GM12875 (cell line): Measurements from ENCODE around the gene OTOP1.
"Not testable (repeated sequence)": the region's sequence is repeated elsewhere in the genome, so short reads cannot be mapped to it uniquely, and the experiment has no call there.

Experiments used
- H3K4me3 ChIP-seq: one replicate; pipeline ENCODE4 v1.5.1; 2011; ENCODE audit warnings: low read depth, low read length, control low read depth
- TF ChIP-seq, protein P1 (sequence below): IDR thresholded peaks from 2 replicates; pipeline ENCODE4 v1.5.1; 2011; ENCODE audit warnings: low read depth, mild to moderate bottlenecking, control low read depth, inconsistent platforms, low read length, moderate library complexity, borderline replicate concordance; ENCODE audit not compliant: insufficient read depth

Gene OTOP1

DNA sequence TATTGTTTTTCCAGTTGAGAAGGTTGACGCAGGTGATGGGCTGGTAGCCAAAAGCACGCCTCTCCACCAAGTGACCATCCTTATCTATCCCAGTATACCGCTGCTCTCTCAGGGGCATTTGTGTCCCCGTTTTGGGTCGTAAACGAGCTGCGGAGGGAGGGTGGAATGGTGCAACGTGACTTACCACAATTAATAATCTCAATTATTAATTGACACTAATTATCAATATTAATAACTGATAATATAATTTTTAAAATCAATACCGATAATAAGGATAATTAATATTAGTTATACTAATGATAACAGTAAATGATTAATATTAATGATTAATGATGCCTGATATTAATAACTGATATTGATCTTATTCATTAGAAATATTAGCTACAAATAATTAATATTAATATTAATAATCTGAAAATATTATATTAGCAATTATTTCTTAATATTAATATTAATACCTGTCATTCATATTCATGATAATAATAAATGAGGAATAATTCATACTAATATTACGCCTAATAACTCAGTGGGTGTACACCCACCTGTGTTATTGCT is 56.1 kb downstream of the OTOP1 start:
- TF ChIP-seq, protein P1, sequence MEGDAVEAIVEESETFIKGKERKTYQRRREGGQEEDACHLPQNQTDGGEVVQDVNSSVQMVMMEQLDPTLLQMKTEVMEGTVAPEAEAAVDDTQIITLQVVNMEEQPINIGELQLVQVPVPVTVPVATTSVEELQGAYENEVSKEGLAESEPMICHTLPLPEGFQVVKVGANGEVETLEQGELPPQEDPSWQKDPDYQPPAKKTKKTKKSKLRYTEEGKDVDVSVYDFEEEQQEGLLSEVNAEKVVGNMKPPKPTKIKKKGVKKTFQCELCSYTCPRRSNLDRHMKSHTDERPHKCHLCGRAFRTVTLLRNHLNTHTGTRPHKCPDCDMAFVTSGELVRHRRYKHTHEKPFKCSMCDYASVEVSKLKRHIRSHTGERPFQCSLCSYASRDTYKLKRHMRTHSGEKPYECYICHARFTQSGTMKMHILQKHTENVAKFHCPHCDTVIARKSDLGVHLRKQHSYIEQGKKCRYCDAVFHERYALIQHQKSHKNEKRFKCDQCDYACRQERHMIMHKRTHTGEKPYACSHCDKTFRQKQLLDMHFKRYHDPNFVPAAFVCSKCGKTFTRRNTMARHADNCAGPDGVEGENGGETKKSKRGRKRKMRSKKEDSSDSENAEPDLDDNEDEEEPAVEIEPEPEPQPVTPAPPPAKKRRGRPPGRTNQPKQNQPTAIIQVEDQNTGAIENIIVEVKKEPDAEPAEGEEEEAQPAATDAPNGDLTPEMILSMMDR: no peak
- H3K4me3 ChIP-seq: no peak overlapping the region

DNA sequence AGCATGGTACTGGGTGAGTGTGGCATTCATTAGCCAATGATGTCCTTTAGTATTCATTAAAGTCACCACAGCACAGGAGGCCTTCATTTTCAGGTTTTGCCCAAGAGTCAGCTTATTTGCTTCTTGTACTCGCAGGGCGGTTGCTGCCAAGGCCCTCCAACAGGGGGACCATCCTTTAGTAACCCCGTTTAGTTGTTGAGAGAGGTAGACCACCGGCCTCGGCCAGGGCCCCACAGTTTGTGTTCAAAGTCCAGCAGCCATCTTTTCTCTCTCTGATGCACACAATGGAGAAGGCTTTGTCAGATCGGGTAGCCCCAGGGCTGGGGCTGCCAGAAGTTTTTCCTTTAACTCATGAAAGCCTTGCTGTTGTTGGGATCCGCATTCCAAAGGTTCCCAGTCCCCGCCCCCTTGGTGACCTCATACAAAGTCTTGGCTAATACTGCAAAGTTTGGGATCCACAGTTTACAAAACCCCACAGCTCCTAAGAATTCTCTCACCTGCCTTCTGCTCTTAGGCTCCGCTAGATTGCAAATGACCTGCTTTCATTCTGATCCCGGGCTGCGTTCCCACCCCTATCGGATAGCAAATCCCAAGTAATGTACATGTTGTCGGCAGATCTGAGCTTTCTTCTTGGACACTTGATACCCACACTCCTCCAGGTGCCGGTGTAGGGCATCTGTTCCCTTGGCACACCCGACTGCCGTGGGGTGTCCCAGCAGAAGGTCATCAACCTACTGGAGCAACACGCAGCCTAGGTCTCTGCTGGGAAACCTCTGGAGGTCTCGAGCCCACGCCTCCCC is 58.5 kb downstream of the OTOP1 start:
- not testable (repeated sequence) for H3K4me3 ChIP-seq

DNA sequence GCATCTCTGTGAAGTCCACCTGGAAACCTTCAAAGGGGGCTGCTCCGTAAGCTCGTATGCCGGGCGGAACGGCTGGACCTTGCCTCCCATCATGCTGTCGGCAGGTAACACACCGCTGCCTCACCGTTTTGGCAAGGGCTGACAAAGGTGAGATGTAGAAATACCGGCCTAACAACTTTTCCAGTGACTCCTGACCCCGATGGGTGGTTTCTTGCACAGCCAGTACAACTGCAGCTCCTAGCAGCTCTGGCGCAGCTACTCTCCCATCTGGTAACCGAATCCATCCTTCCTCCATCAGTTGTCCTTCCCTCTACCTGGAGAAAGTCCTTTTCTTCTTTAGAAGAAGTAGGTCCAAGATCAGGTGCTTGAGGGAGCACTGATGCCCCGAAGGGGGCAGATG is 59.7 kb downstream of the OTOP1 start:
- H3K4me3 ChIP-seq: not testable (repeated sequence)

DNA sequence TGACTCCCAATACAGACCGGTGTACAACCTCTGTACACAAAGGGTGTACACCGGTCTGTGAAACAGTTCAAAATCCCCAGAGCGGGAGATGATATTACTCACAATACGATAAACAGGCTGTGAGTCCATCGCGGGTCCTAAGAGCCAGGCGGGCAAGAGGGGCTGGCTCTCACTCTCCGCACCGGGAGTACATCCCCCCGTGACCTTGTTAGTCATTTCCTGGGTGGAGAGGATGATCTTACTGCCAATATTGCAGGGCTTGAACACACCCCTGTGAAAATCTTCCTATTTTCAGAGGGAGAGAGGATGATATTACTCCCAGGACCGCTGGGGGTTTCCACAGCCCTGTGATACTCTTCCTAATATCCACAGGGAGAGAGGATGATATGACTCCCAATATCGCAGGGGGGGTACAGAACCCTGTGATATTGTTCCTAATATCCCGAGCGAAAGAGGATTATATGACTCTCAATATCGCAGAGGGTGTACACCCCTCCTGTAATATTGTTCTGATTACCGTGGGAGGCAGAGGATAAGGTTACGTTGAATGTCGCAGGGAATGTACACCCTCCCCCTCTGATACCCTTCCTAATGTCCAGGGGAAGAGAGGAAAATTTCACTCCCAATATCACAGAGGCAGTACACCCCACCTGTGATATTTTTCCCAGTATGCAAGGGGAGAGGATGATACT is 60.9 kb downstream of the OTOP1 start:
- not testable (repeated sequence) for H3K4me3 ChIP-seq

DNA sequence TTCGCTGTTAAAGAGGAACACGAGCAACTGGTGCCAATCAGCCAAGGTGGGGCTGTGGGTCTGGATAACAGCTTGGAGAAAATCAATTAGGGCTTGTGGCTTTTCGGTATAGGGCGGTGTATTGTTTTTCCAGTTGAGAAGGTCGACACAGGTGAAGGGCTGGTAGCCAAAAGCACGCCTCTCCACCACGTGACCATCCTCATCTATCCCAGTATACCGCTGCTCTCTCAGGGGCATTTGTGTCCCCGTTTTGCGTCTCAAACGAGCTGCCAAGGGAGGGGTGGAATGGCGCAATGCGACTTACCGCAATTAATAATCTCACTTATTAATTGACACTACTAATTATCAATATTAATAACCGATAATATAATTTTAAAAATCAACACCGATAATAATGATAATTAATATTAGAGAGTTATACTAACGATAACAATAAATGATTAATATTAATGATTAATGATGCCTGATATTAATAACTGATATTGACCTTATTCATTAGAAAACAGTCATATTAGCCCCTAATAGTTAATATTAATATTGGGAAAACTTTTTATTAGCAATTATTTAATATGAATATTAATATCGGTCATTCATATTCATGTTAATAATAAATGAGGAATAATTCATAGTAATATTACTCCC is 62.1 kb downstream of the OTOP1 start:
- H3K4me3 ChIP-seq: not testable (repeated sequence)

DNA sequence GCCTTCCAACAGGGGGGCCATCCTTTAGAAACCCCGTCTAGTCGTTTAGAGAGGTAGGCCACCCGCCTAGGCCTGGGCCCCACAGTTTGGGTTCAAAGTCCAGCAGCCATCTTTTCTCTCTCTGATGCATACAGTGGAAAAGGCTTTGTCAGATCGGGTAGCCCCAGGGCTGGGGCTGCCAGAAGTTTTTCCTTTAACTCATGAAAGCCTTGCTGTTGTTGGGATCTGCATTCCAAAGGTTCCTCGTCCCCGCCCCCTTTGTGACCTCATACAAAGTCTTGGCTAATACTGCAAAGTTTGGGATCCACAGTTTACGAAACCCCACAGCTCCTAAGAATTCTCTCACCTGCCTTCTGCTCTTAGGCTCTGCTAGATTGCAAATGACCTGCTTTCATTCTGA is 64.5 kb downstream of the OTOP1 start:
- H3K4me3 ChIP-seq: not testable (repeated sequence)

DNA sequence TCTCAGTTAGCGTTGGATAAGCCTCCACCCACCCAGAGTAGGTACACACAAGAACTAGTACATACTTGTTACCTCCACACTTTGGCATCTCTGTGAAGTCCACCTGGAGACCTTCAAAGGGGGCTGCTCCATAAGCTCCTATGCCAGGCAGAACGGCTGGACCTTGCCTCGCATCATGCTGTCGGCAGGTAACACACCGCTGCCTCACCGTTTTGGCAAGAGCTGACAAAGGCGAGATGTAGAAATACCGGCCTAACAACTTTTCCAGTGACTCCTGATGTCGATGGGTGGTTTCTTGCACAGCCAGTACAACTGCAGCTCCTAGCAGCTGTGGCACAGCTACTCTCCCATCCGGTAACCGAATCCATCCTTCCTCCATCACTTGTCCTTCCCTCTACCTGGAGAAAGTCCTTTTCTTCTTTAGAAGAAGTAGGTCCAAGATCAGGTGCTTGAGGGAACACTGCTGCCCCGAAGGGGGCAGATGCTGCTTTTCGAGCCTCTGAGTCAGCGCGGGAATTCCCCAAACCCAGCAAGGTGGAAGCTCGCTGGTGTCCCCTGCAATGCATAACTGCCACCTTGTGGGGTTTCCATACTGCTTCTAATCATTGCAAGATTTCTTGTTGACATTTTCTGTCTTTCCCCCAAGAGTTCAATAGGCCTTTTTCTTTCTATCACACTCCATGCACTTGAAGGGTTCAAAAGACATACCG is 65.6 kb downstream of the OTOP1 start:
- H3K4me3 ChIP-seq: not testable (repeated sequence)

DNA sequence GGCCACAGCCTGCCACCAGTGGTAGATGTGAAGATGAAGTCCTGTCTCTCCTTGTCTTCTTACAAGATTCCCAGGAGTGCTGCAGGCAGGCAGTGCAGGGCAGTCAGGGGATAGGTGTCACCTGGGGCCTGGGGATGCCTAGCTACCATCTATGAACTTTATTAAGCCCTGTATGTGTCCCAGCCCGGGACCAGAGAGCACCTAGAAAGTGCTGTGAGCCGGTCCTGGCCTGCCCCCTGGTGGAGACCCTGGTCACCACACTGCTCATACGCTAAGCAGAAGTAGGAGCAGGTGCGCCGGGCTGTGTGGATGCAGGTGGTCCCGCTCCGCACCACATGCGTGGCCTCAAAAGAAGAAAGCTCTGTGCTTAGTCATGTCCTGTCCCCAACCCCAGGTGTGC is 81.1 kb downstream of the OTOP1 start:
- not testable (repeated sequence) for H3K4me3 ChIP-seq

DNA sequence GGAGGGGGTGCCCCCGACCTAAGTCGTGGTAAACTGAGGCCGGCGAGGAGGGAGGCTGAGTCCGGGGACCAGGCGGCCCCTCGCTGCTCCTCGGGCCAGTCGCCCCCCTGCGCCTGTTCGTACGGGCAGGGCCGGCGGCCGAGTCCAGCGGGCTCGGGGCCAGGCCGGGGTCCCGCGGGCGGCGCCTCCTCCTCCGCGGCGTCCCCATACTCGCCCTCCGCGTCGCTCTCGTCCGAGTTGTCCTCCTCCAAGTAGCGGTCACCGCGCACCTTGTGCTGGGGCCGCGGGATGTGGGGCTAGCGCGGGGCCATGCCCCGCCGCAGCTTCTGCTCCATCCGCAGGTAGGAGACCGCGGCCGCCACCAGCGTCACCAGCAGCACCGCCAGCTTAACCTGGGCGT is 83.4 kb downstream of the OTOP1 start:
- H3K4me3 ChIP-seq: not testable (repeated sequence)

DNA sequence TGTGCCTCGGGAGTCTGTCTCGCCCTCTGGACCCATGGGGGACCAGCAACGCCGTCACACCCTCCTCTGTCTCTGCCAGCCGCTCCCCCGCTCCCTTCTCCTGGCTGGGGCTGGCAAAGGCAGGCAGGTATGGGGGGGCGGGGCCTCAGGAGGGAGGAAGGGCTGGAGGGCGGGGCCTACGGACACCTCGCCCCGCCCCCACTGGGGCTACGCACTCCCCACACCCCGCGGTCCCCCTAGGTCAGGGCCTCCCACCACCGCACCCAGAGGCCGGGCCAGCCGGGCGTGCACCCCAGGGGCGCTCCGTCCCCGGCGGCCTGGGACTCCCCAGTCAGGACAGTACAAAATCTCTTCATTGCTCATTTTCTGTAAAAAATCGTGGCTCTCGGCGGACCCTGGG is 84.0 kb downstream of the OTOP1 start:
- not testable (repeated sequence) for H3K4me3 ChIP-seq

DNA sequence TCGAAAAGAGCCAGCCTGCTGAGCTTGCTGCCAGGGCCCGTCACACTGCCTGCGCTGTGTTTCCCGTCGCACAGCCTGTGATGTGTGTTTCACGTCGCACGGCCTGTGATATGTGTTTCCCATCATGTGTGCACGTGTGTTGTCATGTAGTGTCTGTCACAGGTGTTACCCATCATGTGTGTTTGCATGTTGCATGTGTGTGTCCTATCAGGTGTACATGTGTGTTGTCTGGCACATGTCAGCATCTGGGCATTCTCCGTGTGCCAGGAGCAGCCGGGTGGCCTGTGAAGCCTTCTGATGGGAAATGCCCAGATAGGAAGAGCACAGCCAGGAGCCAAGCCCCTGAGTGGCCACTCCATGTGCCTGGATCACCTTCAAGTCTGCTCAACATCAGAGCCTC is 85.5 kb downstream of the OTOP1 start:
- not testable (repeated sequence) for H3K4me3 ChIP-seq
